Transverse colon (tissue), 3 donors: ENCODE data around the gene CHD2.

ENCODE experiments used
- POLR2A ChIP-seq: fragments of 450-650 bp; IDR thresholded peaks from one replicate; pipeline ENCODE4 v1.6.1; 2016; ENCODE audit warnings: antibody characterized with exemption, mild to moderate bottlenecking, moderate library complexity
- TF ChIP-seq, protein P1 (sequence below), 5 experiments: fragments of 200-600 bp in 3 of 5; fragments of 450-650 bp in 2 of 5; sonication (generic) in 3 of 5; IDR thresholded peaks; 1 replicate in 2 of 5; 2 replicates in 3 of 5; pipeline ENCODE4 v1.5.1; 2016 to 2017; ENCODE audit warnings: antibody characterized with exemption in 5 of 5, inconsistent platforms in 3 of 5, mild to moderate bottlenecking in 2 of 5, moderate library complexity in 1 of 5

DNA sequence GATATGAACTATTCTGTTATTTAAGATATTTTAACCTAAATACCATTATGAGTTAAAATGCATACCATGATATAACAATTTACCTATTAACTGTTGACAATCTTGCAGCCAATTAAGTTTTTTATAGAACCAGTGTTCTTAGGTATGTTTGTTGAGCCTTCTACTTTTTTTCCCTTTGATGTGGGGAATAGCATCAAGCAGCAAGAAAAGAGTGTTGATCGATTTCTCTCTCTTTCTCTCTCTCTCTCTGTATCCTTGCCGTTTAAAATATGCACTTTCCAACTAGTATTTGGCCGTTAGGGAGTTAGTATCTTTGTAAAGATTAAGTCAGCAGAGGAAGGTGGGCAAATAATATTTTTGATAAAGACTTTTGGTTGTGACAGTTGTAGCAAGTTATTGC lies 5.9 kb downstream of the CHD2 start:
- TF ChIP-seq, protein P1, sequence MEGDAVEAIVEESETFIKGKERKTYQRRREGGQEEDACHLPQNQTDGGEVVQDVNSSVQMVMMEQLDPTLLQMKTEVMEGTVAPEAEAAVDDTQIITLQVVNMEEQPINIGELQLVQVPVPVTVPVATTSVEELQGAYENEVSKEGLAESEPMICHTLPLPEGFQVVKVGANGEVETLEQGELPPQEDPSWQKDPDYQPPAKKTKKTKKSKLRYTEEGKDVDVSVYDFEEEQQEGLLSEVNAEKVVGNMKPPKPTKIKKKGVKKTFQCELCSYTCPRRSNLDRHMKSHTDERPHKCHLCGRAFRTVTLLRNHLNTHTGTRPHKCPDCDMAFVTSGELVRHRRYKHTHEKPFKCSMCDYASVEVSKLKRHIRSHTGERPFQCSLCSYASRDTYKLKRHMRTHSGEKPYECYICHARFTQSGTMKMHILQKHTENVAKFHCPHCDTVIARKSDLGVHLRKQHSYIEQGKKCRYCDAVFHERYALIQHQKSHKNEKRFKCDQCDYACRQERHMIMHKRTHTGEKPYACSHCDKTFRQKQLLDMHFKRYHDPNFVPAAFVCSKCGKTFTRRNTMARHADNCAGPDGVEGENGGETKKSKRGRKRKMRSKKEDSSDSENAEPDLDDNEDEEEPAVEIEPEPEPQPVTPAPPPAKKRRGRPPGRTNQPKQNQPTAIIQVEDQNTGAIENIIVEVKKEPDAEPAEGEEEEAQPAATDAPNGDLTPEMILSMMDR (IDR thresholded peaks at IDR 0.05) = no peak
- TF ChIP-seq POLR2A = no peak
